ENCODE measurements around the gene EIF3J. TPM values are rescaled to one million over a fixed set of nuclear protein-coding genes. Genes with fewer than 3 reads are reported as not detected.

The EIF3J gene
- total and polyA plus RNA-seq, 2 of the 4 experiments (the other 2 are of a cell fraction) = 51.6 to 59.9 TPM

DNA sequence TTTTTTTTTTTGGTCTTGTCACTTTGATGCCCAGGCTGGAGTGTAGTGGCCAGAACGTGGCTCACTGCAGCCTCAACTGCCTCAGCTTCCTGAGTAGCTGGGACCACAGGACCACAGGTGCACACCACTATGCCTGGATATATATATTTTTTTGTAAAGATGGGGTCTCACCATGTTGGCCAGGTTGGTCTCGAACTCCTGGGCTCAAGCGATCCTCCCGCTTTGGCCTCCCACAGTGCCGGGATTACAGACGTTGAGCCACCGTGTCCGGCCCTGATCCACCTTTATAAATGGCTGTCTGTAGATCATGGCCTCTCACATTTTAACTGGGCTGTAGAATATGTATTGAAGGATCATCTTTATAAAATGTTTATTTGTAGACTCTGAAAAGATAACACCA lies 1.9 kb upstream of the EIF3J start:
- no TSS peak for BruUV-seq (replicated peaks)
- no peaks in the 10 kb centered on the region for H3K27me3 ChIP-seq (ENCODE audit: control insufficient read depth, insufficient read depth, low read length)
- WGBS, 2 experiments (ENCODE audit: extremely low coverage in 2 of 2, insufficient read length in 1 of 2) = no CpG with 5 or more reads among the region's 8 CpGs
- H3K18ac ChIP-seq (ENCODE audit: low read depth, low read length) = no peak overlapping the region
- H4K20me1 ChIP-seq (ENCODE audit: insufficient read depth, low read length) = peaks cover 9% of the 10 kb centered on the region; the same call in 1 of the 2 replicates
- no peak overlapping the region for H3K27ac ChIP-seq (ENCODE audit: insufficient read depth, low read length)
- H3K9me3 ChIP-seq (ENCODE audit: control insufficient read depth, insufficient read depth, low read length) = no peaks in the 10 kb centered on the region
- H3K79me1 ChIP-seq (ENCODE audit: low read depth in 1 of 2, low read length in 2 of 2) = peaks cover 18 to 41% of the 10 kb centered on the region in 2 experiments
- peaks cover 4% of the 10 kb centered on the region; the same call in 1 of the 2 replicates for H3K9me1 ChIP-seq (ENCODE audit: insufficient read depth, low read length)
- H3K4me2 ChIP-seq (ENCODE audit: low read depth, low read length) = no peak overlapping the region; the same call in 1 of the 2 replicates
- no peak overlapping the region for H2AK9ac ChIP-seq (replicated peaks; ENCODE audit: low read depth, low read length, poor library complexity)
- H3K56ac ChIP-seq (ENCODE audit: extremely low read depth, insufficient read depth, low read length) = no peak overlapping the region
- no peak overlapping the region; the same call in 1 of the 2 replicates for H3K23ac ChIP-seq (ENCODE audit: low read depth, low read length)
- H2AFZ ChIP-seq (replicated peaks; ENCODE audit: low read length, poor library complexity) = no peak overlapping the region
- H3K14ac ChIP-seq (replicated peaks; ENCODE audit: low read depth, low read length) = no peak overlapping the region
- no peak overlapping the region for H2BK15ac ChIP-seq (ENCODE audit: low read depth, low read length)
- no peak overlapping the region for H2BK120ac ChIP-seq (ENCODE audit: low read depth, low read length)
- H2AK5ac ChIP-seq (ENCODE audit: low read depth, low read length) = no peak overlapping the region
- ChIA-PET POLR2A (ENCODE audit: unreplicated experiment) (interaction anchor here (0.6 kb wide), 1 partner anchor 244 kb away, joined by 13 read pairs; no protein-coding TSS in a partner anchor), CTCF (no interaction called here)
- no peak for ATAC-seq (ENCODE audit: low read depth)
- no peak for TF ChIP-seq SMC3 (IDR thresholded peaks at IDR 0.05; ENCODE audit: low read depth, low read length)
- no peak for TF ChIP-seq RAD21 (IDR thresholded peaks at IDR 0.05; ENCODE audit: low read length)
- no peak for TF ChIP-seq NFE2L2 (IDR thresholded peaks at IDR 0.05; ENCODE audit: low read depth, low read length)
- TF ChIP-seq RFX5 (IDR thresholded peaks at IDR 0.05; ENCODE audit: low read depth, low read length) = no peak
- TF ChIP-seq, protein P1, sequence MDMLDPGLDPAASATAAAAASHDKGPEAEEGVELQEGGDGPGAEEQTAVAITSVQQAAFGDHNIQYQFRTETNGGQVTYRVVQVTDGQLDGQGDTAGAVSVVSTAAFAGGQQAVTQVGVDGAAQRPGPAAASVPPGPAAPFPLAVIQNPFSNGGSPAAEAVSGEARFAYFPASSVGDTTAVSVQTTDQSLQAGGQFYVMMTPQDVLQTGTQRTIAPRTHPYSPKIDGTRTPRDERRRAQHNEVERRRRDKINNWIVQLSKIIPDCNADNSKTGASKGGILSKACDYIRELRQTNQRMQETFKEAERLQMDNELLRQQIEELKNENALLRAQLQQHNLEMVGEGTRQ (IDR thresholded peaks at IDR 0.05; ENCODE audit: low read depth, low read length) = no peak
- intact Hi-C loops (cut with micrococcal nuclease) = loop anchor here (5.0 to 10.0 kb wide), 2 partner anchors 108 to 660 kb away; partner anchors contain the start of gene CTDSPL2
- no peak overlapping the region for H2BK20ac ChIP-seq (ENCODE audit: low read depth, low read length)
- H3K4ac ChIP-seq (ENCODE audit: low read depth, low read length) = no peak overlapping the region
- peaks cover 5% of the 10 kb centered on the region for H3K36me3 ChIP-seq (ENCODE audit: control insufficient read depth, insufficient read depth, low read length)
- no peak overlapping the region for H4K5ac ChIP-seq (ENCODE audit: low read depth, low read length)
- DNase-seq = no peak
- H3K9ac ChIP-seq (ENCODE audit: low read depth, low read length) = no peak overlapping the region
- in situ Hi-C loops (cut with MboI; ENCODE audit: low sequenced_read_pairs) = no loop called here
- H3K4me3 ChIP-seq (ENCODE audit: insufficient read depth, low read depth, low read length) = no peak overlapping the region
- peak overlapping the region; percentile 23 for H2BK5ac ChIP-seq (ENCODE audit: low read depth, low read length, poor library complexity, severe bottlenecking)
- H4K91ac ChIP-seq (ENCODE audit: insufficient read depth, low read depth, low read length) = no peak overlapping the region
- dilution Hi-C loops (cut with HindIII; ENCODE audit: low sequenced_read_pairs, unreplicated experiment) = no loop called here
- H4K8ac ChIP-seq (ENCODE audit: low read depth in 2 of 2, low read length in 2 of 2) = no peak overlapping the region
- H3K4me1 ChIP-seq (ENCODE audit: control insufficient read depth, insufficient read depth, low read length) = peaks cover 2% of the 10 kb centered on the region; the same call in 1 of the 2 replicates
